HL-60/S4 (cell line): ENCODE data around the gene LAMA4.

Experiments
- in situ Hi-C: fragments of 300-500 bp; cut with MboI; formaldehyde crosslinking; loops from 2 replicates; pipeline ENCODE4 v1.14.3; 2022; ENCODE audit warnings: low sequenced_read_pairs

Gene LAMA4

DNA sequence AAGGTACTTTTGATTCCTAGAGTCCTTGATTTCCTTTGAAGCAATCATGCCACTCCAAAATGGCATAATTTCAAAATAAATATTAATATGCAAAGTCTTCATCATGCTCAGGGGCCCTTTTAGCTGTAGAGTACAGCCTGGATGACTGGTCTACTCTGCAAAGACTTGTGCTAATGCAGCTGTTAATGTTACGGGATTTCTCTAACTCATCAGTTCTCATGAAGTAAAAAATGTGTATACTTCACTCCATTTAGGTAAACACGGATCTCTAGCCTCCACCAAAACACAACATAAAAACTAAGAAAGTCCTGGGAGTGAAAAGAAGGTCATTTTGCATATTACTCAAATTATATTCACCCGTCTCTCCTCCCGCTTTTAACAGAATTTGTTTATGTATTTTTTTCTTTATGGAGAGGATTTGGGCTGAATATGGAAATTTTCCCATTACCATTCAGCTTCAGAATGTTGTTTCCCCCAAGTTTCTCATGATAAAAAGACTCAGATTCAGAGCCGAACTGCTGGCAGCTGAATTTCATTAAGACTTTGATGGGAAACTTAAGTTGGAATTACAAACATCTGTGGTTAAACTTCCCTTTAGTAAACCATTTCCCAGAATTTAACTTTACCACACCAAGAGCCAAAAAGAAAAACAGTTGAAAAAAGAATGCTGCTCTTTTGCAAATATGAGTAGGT lies 8.7 kb downstream of the LAMA4 start:
- in situ Hi-C loops, result no loop called here

DNA sequence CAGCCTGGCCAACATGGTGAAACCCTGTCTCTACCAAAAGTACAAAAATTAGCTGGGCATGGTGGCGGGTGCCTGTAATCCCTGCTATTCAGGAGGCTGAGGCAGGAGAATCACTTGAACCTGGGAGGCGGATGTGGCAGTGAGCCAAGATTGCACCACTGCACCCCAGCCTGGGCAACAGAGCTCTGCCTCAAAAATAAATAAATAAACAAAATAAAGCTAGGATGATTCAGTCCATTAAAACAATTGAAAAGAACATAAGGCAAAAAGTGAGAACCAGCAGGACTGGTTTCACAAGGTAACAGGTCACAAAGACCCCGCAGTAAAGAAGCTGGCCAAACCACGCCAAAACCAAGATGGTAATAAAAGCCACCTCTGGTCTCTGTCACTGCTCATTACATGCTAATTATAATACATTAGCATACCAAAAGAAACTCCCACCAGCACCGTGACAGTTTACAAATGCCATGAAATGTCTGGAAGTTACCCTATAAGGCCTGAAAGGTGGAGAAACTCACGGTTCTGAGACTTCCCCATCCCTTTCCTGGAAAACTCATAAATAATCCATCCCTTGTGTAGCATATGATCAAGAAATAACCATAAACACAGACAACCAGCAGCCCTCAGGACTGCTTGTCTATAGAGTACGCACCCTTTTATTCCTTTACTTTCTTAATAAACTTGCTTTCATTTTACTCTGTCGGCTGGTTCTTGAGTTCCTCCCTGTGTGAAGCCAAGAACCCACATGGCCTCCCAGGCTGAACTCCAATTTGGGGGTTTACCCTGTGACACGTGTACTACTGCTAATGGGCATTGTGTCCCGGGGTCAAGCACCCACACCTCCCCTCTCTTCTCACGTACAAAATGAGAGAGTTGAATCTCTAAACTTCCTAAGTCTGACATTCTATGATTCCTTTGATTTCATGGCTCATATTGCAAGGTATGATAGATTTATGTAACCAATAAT lies 10.2 kb downstream of the LAMA4 start:
- in situ Hi-C loops, result no loop called here

DNA sequence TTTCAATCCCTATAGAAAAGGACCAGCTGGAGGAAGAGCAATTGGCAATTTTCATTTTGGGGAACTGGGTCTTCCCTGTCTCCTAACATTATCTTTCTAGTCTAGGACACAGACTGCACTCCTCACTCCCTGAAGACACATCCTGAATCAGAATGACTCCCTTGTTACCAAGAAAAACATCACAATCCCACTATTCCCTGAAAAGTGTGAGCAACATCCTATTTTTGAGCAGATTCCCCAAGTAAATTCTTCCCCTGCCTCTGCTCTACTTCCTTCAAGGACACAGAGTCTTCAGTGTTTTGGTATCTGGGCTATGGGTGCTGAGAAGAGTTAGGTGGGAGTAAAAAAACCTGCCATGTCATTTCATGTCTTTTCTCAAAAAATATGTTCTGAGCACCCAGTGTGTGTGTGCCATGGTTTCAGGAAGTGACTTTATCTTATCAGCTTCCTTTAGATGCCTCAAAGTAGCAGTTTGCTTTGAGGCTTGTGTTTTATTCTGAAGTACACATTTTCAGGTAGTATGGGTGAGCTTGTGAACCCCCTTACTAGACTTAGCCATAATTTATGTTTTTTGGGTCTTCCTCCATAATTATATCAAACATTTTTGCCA lies 12.4 kb downstream of the LAMA4 start:
- in situ Hi-C loops, result no loop called here

DNA sequence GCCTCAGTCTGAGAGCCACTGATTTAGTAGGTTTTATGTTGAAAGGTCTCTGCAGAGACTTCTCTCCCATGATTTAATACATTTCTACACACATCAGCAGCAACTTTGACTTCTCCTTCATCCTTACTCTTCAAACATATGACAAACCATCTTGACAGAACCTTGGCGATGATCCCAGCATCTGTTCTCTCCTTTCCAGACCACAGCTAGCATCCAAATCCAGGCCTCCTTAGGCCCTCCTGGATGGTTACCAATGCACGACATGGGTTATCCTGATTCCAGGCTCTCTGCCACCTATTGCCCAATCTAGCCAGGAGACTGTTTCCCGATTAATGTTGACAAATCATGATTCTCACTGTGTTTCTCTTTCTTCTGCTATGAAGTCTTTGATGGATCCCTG lies 16.8 kb downstream of the LAMA4 start:
- in situ Hi-C loops, result no loop called here

DNA sequence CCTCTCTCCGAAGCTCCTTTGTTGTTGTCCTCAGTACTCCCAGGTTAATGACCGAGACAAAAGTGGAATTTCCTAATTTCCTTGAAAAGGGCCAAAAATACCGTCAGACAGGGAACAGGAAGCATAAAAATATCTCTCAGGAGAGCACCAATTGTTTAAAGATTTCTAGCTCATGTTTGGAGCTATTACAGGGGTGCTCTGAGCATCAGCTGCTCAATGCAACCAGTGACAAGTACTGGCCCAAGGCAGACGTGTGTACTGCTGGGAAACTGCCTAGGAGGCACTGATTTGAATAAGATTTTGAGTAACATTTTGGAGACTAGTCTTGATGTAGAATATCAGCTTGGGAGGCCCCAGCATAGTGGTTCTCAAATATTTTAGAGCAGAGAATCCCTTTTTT lies 17.3 kb downstream of the LAMA4 start:
- in situ Hi-C loops, result no loop called here

DNA sequence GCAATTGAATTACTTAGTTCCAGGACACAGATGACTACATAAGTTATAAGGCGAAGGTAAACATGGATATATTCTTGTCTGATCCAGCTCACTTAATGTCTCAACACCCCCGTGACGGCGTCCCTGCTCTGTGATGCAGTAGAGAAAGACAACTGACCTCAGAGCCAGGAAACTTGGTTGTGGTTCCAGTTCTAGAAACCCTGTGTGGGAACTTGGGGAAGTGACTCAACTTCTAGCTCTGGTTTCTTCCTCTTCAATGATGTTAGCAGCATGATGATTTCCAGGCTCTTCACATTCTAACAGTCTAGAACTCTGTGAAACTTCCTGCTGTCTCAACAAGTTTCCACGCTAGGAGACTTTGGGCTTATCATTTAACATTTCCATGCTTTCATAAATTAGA lies 18.4 kb downstream of the LAMA4 start:
- in situ Hi-C loops, result no loop called here

DNA sequence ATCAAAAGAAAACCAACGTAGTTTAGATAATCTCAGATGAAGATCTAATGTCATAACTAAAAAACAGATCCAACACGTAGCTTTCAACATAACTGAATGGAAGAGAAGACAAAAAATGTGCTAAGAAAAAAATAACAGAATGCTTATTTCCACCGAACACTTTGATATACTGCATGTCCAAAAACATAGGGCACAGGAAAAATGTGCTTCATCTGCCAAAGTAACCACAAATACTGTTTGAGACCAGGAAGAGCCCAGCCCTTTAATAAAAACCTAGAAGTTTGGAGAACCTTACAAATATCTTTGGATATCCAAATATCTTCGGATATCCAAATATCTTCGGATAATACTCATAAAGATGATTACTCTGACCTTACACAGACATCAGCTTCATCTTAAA lies 19.8 kb downstream of the LAMA4 start:
- in situ Hi-C loops, result no loop called here

DNA sequence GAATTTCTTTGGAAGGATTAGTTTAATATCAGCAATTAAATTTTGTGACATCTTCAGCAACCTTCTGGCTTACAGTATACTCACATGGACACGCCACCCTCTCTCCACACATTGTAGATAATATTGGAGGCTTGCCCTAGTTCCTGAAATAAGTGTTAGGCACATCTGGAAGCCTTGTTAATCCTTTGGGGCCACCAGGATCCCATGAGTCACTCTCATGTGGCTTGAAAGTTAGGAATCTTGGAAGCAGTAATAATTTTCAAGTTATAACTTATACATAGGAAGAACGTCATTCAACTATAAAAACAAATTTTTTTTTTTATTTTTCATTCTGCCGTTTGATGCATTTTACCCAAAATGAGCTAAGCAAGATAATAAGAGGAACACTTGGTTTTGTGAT lies 20.5 kb downstream of the LAMA4 start:
- in situ Hi-C loops, result no loop called here

DNA sequence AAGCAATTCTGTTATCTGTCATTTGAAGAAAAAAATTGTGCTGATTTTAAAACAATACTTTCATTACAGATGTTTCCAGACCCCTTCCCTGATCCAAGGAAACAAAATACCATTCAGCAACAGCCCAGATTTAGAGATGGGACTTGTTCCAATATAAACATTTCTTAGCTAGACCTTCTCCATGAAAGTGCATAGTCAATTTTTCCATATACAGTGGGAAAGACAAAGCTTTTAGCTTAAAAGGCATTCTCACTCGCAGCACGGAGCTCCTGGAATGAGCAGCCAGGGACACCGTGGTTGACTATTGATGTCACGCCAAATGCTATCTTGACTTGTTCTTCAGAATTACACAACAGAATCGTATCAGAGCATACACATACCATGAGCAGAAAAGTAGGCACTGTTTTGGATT lies 21.5 kb downstream of the LAMA4 start:
- in situ Hi-C loops, result no loop called here

DNA sequence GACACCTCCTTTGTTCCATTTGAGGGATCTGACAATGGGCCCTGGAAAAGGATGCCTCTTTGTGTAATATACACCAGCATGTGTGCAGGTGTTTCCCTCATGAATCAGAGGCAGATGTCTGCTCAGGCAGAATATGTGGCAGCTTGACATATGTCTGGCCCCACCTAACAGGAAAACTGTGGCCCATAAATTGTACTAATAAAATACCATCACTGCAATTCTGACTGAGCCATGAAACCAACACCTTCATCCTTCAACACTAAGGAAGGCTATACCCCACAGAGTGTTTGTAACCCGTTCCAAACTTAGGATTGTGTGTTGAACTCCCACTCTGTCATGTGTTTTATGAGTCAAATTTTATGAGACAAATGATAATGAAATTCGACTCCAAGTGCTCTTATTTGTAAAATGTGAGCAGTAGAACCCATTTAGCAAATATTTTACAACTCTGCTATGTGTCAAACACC lies 22.7 kb downstream of the LAMA4 start:
- in situ Hi-C loops, result no loop called here

DNA sequence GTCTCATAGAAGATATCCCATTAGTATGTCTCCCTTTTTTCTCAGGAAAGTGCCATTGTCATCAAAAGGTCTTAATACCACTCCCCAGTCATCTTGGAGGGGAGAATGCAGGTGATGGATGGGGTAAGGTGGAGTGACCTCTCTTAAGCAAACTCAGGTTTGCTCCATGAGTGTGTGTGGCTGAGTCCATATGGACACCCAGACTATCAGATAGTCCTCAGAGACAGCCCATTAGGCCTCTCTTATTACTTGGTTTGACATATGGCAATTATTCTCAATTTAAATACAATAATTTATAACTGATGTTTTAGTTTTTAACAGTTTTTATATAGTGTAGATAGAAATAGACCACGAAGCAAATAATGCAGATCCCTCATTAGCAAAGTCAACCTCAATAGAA lies 23.2 kb downstream of the LAMA4 start:
- in situ Hi-C loops, result no loop called here

DNA sequence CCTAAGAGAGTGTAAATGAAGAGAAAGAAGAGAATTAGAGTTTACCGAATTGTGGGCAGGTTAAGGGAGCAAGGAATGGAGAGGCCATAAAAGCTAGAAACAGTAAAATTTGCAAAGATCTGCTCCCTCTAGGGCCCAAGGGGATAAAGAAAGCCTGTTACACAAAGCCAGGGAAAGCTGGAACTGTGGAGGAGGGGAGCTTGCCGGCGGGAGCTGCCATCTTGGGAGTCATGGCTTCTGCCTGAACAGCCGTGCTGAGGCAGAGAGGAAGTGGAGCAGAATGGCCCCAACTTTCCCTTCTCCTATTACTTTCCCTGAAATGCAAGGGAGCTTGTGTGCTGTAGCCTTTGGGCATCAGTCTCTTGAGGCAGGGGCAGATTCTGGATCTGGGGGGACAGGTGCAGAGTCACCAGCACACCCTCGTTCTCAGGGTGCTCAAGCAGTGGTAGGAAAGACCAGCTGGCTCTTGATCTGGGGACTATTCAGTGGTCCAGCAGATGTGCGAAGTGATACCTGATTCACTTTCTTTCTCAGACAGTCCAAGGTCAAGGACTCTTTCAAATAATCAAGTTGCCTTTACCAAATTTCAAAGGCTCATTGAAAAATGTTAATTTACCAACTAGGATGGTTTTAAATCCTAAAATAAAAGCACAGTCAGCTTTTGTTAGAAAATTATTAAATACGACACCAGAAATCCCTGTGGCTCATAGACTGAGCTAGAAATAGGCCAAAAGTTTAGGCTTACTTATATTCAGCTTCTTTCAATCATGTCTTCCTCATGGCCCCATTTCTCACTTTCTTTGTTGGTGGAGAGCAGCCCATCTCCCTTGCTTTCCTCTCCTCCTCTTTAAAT lies 25.7 kb downstream of the LAMA4 start:
- in situ Hi-C loops, result no loop called here

DNA sequence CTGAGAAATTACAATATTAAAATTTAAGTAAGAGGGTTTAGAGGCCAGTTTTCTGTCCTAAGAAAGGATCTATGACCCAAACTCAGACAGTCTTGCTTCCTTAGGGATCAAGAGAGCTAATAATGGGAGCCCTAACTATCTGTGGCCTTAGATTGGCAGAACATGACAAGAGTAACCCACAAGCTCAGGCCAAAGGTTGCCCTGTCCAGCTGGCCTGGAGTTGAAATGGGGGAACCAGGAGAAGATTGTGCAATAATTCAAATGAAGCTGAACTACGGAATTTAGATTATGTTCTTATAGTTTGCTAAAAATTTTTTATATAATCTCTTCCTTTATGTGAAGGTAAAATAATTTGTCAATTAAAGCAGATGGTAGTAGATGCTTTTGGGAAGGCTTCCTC lies 26.4 kb downstream of the LAMA4 start:
- in situ Hi-C loops, result no loop called here

DNA sequence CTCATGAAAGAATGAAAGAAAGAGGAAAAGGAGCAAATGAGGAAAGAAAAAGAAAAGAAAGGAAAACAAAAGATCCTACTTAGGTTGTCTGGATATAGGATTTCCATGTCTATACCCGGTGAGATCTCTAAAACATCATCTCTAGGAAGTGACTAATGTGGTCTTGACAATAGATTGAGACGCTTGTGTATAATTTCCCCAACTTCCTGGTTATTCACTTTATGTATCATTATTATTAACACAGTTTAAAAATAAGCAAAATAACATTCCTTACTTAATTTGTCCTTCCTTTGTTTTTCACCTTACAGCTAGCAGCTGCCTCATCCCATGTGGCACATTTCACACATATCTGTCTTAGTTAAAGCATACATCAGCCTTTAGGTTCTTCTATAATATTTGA lies 27.0 kb downstream of the LAMA4 start:
- in situ Hi-C loops, result no loop called here

DNA sequence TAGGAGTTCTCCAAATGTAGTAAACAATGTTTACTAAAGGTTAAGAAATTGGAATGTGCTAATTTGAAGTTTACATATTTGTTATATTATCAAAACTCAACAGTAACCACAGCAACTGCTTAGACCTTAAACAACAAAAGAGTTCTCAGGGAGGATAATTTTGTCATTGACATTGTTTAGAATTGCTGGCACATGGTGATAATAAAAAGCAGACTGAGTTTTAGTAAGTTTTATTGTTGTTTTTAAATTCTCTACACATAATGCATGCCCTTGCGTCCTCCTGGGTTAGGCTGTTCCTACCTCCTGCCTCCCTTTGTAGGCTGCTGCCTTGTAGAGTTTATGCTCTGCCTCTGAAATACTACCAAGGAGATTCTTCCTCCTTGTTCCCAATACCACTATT lies 28.7 kb downstream of the LAMA4 start:
- in situ Hi-C loops, result no loop called here

DNA sequence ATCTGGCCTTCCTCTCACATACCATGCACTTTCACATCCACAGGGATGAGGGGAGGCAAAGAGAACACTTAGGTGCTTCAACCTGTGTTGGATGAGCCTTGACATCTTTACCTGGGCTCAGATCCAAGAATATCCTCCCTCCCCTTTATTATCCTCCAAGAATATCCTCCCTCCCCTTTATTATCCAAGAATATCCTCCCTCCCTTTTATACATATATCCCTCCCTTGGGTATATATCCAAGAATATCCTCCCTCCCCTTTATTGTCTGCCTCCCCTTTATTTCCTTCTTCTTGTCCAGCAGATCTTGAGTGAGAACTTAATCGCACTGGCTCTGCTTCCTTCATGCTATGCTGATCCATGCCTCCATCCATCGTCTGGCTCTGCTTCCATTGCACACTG lies 30.3 kb downstream of the LAMA4 start:
- in situ Hi-C loops, result no loop called here

DNA sequence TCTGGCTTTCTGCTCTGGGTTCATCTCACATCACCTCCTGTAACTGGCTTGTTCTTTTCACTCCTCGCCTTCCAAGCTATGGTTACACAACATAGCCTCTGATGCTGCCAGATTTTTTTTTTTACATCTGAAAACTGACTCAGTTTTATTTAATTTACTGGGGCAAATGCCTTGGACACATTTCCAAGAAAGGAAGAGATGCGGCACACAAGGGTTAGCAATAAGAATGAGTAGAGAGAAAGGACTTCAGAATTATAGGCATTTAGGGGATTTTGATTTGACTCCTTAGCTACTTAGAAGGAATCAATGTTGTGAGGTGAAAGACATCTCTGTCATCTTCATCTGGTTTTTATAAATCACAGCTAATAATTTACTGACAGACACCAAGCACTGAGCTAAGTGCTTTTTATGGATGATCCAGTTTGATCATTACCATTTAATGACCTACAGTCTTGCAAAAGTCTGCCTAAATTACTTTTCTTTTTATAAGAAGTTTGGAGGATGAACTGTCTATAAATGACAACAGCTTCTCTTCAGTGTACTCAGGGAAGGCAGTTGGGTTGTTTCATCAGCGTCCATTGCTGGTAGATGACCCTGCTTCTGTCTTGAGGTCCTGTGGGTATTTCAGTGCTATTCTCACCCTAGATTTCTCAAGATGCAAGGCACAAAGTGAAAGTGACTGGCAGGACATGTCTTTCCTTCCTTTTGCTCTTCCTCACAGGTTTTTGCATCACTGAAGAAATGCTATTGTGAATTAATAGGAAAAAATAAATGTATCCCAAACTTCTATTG lies 31.1 kb downstream of the LAMA4 start:
- in situ Hi-C loops, result no loop called here

DNA sequence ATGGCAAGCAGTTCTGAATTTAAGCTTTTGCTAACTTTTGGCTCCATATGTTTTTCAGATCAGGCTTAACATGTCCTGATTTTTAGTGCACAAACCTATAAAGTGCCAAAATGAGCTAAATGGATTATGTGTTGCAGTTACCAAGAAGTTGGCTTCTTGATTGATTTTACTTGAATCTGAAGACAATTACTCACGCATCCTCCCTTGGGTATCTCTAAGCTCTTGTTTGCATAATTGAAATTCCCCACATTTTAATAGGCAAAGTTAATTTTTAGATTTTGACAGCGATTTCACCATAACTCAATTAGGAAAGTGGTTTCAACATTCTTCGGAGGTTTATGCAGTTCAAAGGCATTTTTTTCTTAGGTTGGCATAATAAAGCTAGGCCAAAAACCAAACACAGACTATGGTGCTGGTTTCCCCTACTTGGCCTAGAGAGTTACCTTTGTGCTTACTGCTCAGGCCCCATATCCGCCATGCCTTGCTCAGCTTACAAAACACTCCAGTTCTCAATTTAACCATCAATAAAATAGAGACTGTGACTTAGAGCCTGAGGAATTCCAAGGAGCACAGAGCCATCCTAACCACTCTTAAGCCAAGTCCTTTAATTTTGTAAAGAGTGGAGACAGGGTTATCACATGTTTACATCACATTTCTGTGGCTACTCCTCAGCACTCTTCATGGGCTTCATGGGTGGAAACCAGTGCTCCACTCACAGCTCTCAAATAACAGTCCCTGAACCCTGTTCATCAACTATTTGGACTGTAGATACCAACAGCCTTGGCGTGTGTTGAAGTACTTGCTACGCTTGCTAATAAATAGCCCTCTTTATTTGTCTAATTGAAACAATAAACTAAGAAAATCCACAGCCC lies 32.1 kb downstream of the LAMA4 start:
- in situ Hi-C loops, result no loop called here

DNA sequence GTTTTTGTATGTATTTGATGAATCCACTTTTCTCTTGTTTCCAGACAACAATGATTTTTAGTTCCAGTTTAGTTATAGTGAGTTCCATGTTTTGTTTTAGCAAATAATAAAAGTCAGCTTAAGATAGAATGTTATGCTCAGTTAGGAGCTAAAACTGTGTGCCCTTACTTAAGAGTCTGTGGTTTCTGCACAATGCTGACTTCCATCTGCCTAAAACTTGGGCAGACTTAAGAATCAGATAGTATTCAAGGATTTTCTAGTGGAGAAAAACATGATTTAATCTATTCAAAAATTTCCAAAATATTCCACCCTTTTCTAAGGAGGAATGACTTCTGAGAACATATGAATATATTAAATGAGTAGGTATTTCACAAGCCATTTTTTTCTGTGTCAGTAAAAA lies 32.8 kb downstream of the LAMA4 start:
- in situ Hi-C loops, result no loop called here
